HG03457 (cell line): Measurements from ENCODE around the gene KLF13.
A peak's percentile ranks its signal among the peaks of the same experiment; 100 is the strongest.

Experiments used
- ATAC-seq: cut with Tn5 transposase; IDR thresholded peaks from one replicate; pipeline ENCODE4 v1.9.1; 2021; ENCODE audit warnings: moderate number of reproducible peaks; ENCODE audit not compliant: unreplicated experiment

Gene KLF13

DNA sequence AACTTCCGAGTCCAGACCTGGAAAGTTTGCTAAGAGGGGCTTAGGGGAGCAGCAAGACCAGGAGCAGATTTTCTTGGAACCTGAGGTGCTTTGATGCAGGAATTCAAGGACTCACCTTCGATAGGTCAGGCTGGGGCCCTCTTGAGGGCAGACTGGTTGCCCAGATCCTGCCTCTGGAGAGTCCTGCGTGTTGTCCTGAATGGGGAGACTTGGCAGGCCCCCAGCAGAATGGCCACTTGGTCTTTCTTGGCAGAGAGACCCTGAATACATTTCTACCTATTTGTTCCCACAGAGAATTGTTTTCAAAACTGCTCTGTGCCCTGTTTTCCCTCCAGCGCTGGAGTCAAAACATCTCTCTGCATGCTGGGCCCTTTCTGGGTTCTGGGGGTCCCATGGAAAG lies 4.2 kb downstream of the KLF13 start:
- no peak for ATAC-seq

GRCh38 chr15:31331389-31331788 lies 4.8 kb downstream of the KLF13 start:
- ATAC-seq: no peak

- no peak for ATAC-seq
Observed at GRCh38 chr15:31332020-31332680, 5.5 kb downstream of the KLF13 start.

- ATAC-seq: no peak
Observed at GRCh38 chr15:31332681-31333071, 6.0 kb downstream of the KLF13 start.

GRCh38 chr15:31333119-31333518 lies 6.5 kb downstream of the KLF13 start:
- no peak for ATAC-seq

GRCh38 chr15:31333820-31334219 lies 7.2 kb downstream of the KLF13 start:
- no peak for ATAC-seq

- no peak for ATAC-seq
Observed at GRCh38 chr15:31335989-31336592, 9.5 kb downstream of the KLF13 start.

GRCh38 chr15:31336593-31337295 lies 10.1 kb downstream of the KLF13 start:
- ATAC-seq: no peak

GRCh38 chr15:31337352-31338031 lies 10.9 kb downstream of the KLF13 start:
- ATAC-seq: no peak

- ATAC-seq: peak; percentile 37
Observed at GRCh38 chr15:31338318-31338878, 11.8 kb downstream of the KLF13 start.

DNA sequence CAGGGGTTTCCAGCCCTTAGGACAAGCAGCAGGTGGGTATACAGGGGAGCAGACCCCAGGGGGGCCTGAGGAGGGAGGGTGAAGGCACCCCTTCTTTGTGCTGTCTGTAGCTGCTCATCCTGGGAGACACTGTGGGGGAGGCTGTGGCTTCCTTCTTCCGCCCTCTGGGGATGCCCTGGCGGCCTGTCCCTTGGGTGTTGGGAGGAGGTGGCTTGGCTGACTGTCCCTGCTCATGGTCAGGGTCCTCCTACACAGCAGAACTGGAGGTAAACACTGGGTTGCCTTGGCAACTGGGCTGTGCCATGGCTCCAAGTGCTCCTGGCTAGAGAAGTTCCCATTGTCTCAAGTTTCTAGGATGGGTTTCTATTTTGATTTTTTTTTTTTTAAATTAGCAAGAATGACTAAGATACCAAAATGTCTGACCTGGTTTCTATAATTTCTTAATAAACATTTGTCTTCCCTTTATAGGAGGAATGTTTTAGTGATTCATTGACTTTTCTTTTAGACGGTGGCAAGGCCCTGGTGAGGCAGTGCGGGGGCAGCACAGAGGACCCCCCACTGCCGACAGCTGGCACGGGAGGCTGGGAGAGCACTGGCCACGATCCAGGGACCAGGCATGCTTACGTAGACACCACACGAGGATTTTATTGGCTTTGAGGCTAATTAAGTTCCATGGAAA lies 12.4 kb downstream of the KLF13 start:
- ATAC-seq: peak; percentile 29

DNA sequence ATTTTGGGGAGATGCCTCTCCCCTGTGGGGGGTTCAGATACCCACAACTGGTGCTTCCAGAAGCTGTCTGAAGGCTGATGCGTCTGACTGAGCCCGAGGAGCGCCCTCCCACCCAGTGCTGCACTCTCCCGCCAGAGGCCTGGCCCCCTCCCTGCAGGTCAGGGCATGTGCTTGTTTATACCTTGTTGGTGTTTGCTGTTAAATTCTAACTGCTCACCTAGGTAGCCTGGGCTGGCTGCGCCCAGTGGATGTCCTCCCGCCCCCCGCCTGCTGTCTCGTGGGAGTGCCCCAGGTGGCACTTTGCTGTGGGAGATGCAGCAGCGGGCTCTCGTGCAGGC lies 12.9 kb downstream of the KLF13 start:
- ATAC-seq: no peak

- no peak for ATAC-seq
Observed at GRCh38 chr15:31340047-31340446, 13.4 kb downstream of the KLF13 start.

GRCh38 chr15:31340592-31340991 lies 14.0 kb downstream of the KLF13 start:
- no peak for ATAC-seq

DNA sequence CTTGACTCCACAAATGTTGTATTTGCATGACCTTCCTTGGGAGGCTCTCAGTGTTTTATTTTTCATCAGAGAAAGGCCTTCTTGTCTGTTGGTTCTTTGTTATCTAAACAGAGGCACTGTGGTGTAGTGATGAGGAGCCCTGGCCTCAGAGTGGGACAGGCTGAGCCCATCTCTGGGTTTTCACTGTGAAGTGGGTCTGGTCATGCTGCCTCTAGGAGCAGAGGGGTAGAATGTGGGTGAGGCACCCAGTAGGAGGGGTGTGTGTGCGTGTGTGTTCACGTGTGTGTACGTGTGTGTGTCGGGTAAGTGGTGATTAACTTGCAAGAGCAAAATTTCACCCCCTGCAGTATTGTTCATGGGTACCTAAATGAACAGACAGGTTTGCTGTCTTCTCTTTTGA lies 14.4 kb downstream of the KLF13 start:
- no peak for ATAC-seq

- no peak for ATAC-seq
Observed at GRCh38 chr15:31341496-31342195, 15.0 kb downstream of the KLF13 start.

DNA sequence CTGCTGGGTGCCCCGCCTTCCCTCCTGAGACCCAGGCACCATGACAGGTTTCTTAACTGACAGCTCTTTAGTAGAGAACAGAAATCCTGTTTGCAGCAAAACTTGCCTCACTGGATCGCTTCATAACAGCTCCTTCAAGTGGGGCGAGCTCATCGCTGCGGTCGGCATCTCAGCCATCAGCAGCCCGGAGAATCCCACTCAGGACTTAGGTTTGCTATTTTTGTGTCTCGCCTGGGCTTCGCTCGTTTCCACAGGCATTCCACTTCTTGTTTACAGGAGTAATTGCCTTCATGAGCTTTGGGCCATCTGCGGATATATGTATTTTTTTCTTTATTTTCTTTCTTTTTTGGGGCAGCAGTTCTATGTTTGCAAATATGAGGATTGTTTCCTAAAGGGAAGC lies 15.7 kb downstream of the KLF13 start:
- ATAC-seq: no peak

GRCh38 chr15:31342781-31343626 lies 16.4 kb downstream of the KLF13 start:
- ATAC-seq: no peak

GRCh38 chr15:31343831-31344230 lies 17.2 kb downstream of the KLF13 start:
- ATAC-seq: no peak
